CD4-positive, alpha-beta T cell (primary cell): ENCODE measurements around the gene RIN3. TPM values are rescaled to one million over a fixed set of nuclear protein-coding genes. Genes with fewer than 3 reads are reported as not detected.

ENCODE experiments used
- ATAC-seq: fragments of 200-7000 bp; cut with Tn5 transposase; one replicate; pipeline ENCODE4 v1.10.0; 2022; ENCODE audit warnings: mild to moderate bottlenecking; ENCODE audit not compliant: poor library complexity
- CTCF ChIA-PET: fragments of 350-600 bp; sonication (Branson Sonifier 250); formaldehyde crosslinking; loops from one replicate; lab custom pipeline; 2021; ENCODE audit warnings: antibody characterized with exemption, inconsistent platforms; lab: Charles Lee
- POLR2A ChIA-PET: fragments of 350-600 bp; sonication (Branson Sonifier 250); formaldehyde crosslinking; loops from one replicate; lab custom pipeline; 2021; ENCODE audit warnings: antibody characterized with exemption, inconsistent platforms; lab: Charles Lee
- DNase-seq, 14 experiments: peaks; one replicate each; pipeline ENCODE4 v3.0.0-alpha.2; 2013 to 2020; ENCODE audit warnings: mixed read lengths in 2 of 14
- H3K27ac ChIP-seq, 2 donors: one replicate each; pipeline versions ENCODE4 v1.5.1 to v1.7.0; 2013; ENCODE audit warnings: low read length in 2 of 2, low read depth in 1 of 2, mild to moderate bottlenecking in 1 of 2
- H3K27me3 ChIP-seq, 2 experiments: 1 replicate in 1 of 2; 2 replicates in 1 of 2; pipeline versions ENCODE4 v1.6.1 to v1.7.0; 2013; ENCODE audit warnings: low read length in 2 of 2, control low read depth in 1 of 2, mild to moderate bottlenecking in 1 of 2, moderate library complexity in 1 of 2; ENCODE audit not compliant: insufficient read depth in 2 of 2, control insufficient read depth in 1 of 2
- H3K36me3 ChIP-seq: one replicate; pipeline ENCODE4 v1.6.1; 2013; ENCODE audit warnings: low read length, control low read depth; ENCODE audit not compliant: insufficient read depth
- H3K4me1 ChIP-seq: one replicate; pipeline ENCODE4 v1.6.1; 2013; ENCODE audit warnings: low read length, control low read depth; ENCODE audit not compliant: insufficient read depth
- H3K4me3 ChIP-seq: one replicate; pipeline ENCODE4 v1.5.1; 2013; ENCODE audit warnings: mild to moderate bottlenecking, low read length, moderate library complexity
- H3K9me3 ChIP-seq, 2 experiments: 1 replicate in 1 of 2; 2 replicates in 1 of 2; pipeline versions ENCODE4 v1.6.1 to v1.7.0; 2013; ENCODE audit warnings: low read length in 2 of 2, mild to moderate bottlenecking in 2 of 2, control low read depth in 1 of 2, moderate library complexity in 1 of 2; ENCODE audit not compliant: control insufficient read depth in 1 of 2, insufficient read depth in 1 of 2
- H3K27ac Mint-ChIP-seq: one replicate; pipeline ENCODE4 v1.8.0; 2020; ENCODE audit warnings: mixed read lengths
- H3K27me3 Mint-ChIP-seq: one replicate; pipeline ENCODE4 v1.8.0; 2021; ENCODE audit warnings: mixed read lengths
- H3K36me3 Mint-ChIP-seq: one replicate; pipeline ENCODE4 v1.8.0; 2021; ENCODE audit warnings: low read depth, mixed read lengths
- H3K4me1 Mint-ChIP-seq: one replicate; pipeline ENCODE4 v1.8.0; 2021; ENCODE audit warnings: low read depth, mixed read lengths
- H3K4me3 Mint-ChIP-seq: one replicate; pipeline ENCODE4 v1.8.0; 2020; ENCODE audit warnings: mild to moderate bottlenecking, mixed read lengths
- H3K9me3 Mint-ChIP-seq: one replicate; pipeline ENCODE4 v1.8.0; 2020; ENCODE audit warnings: mixed read lengths
- CTCF ChIP-seq: fragments of 200-600 bp; IDR thresholded peaks from one replicate; pipeline ENCODE4 v1.8.0; 2022; ENCODE audit warnings: antibody characterized with exemption, mild to moderate bottlenecking
- intact Hi-C, 2 experiments: fragments of 100-400 bp; cut with DNase I in 1 of 2; cut with micrococcal nuclease in 1 of 2; formaldehyde crosslinking; loops; one replicate each; pipeline versions ENCODE4 v1.15.1 to v1.9.0; 2023 to 2025; cut with DNase I, micrococcal nuclease
- total RNA-seq, 174 experiments: library from RNA in 2 of 174; stranded (reverse) in 2 of 174; gene quantifications; one replicate each; pipeline ENCODE4 v1.2.3 and lab custom pipeline; 2021 to 2026

RIN3 gene
- total RNA-seq, 2 experiments from 2014 or later = 67.9 to 72.2 TPM

- intact Hi-C loops = no loop called here
- Histone ChIP-seq H3K36me3 (peaks cover 78% of the 10 kb centered on the region), H3K4me1 (peaks cover 63% of the 10 kb centered on the region), H3K9me3 (no peaks in the 10 kb centered on the region), H3K4me3 (no peak overlapping the region), H3K27ac (peak overlapping the region; percentile 32 to 38), H3K27me3 (no peaks in the 10 kb centered on the region)
- POLR2A ChIA-PET = interaction anchor here (0.6 to 3.2 kb wide), 7 partner anchors 10 to 113 kb away, joined by 3 to 29 read pairs (median 4); no protein-coding TSS in a partner anchor
- DNase-seq (no peak), ATAC-seq (no peak)
- CTCF ChIA-PET = interaction anchor here (1.1 kb wide), 1 partner anchor 21 kb away, joined by 3 read pairs; no protein-coding TSS in a partner anchor
- Mint-ChIP-seq H3K27me3 (no peaks in the 10 kb centered on the region), H3K4me1 (peaks cover 79% of the 10 kb centered on the region), H3K27ac (peak overlapping the region; percentile 89), H3K9me3 (no peaks in the 10 kb centered on the region), H3K4me3 (no peak overlapping the region), H3K36me3 (peaks cover 95% of the 10 kb centered on the region)
- no peak for TF ChIP-seq CTCF
These were observed 154.8 kb downstream of the RIN3 start for GRCh38 chr14:92668276-92668973.

- no peak for TF ChIP-seq CTCF
- CTCF ChIA-PET = interaction anchor here (0.8 to 1.5 kb wide), 2 partner anchors 14 to 57 kb away, joined by 3 read pairs; no protein-coding TSS in a partner anchor
- H3K4me1 ChIP-seq = peaks cover 60% of the 10 kb centered on the region
- Mint-ChIP-seq H3K27ac (peak overlapping the region; percentile 89), H3K36me3 (peaks cover 95% of the 10 kb centered on the region), H3K4me3 (no peak overlapping the region), H3K4me1 (peaks cover 76% of the 10 kb centered on the region), H3K27me3 (no peaks in the 10 kb centered on the region), H3K9me3 (no peaks in the 10 kb centered on the region)
- ATAC-seq = peak; percentile 33
- intact Hi-C loops = no loop called here
- no peaks in the 10 kb centered on the region for H3K27me3 ChIP-seq
- POLR2A ChIA-PET = interaction anchor here (0.8 to 3.2 kb wide), 5 partner anchors 14 to 84 kb away, joined by 3 to 29 read pairs (median 5); no protein-coding TSS in a partner anchor
- H3K9me3 ChIP-seq = no peaks in the 10 kb centered on the region
- peaks cover 80% of the 10 kb centered on the region for H3K36me3 ChIP-seq
- no peak overlapping the region for H3K4me3 ChIP-seq
- DNase-seq = no peak
- peak overlapping the region; percentile 14 for H3K27ac ChIP-seq
These were observed 156.6 kb downstream of the RIN3 start for GRCh38 chr14:92670160-92670559.

- H3K27ac ChIP-seq = peak overlapping the region; percentile 14
- Mint-ChIP-seq H3K9me3 (no peaks in the 10 kb centered on the region), H3K27ac (peak overlapping the region; percentile 89), H3K4me3 (no peak overlapping the region), H3K27me3 (no peaks in the 10 kb centered on the region), H3K36me3 (peaks cover 95% of the 10 kb centered on the region), H3K4me1 (peaks cover 77% of the 10 kb centered on the region)
- DNase-seq (no peak), ATAC-seq (no peak)
- H3K4me1 ChIP-seq = peaks cover 60% of the 10 kb centered on the region
- intact Hi-C loops = no loop called here
- H3K36me3 ChIP-seq = peaks cover 83% of the 10 kb centered on the region
- no peak overlapping the region for H3K4me3 ChIP-seq
- TF ChIP-seq CTCF = no peak
- H3K27me3 ChIP-seq = no peaks in the 10 kb centered on the region
- ChIA-PET CTCF (interaction anchor here (0.8 to 1.5 kb wide), 2 partner anchors 14 to 58 kb away, joined by 3 read pairs; no protein-coding TSS in a partner anchor), POLR2A (interaction anchor here (0.8 to 3.2 kb wide), 5 partner anchors 14 to 85 kb away, joined by 3 to 29 read pairs (median 5); no protein-coding TSS in a partner anchor)
- no peaks in the 10 kb centered on the region for H3K9me3 ChIP-seq
These were observed 157.2 kb downstream of the RIN3 start for GRCh38 chr14:92670643-92671366.
